ENCODE measurements around the gene PARP11. TPM values are rescaled to one million over a fixed set of nuclear protein-coding genes. Genes with fewer than 3 reads are reported as not detected.

PARP11 gene
- total and polyA plus RNA-seq, 11 donors = 1.5 to 10.5 (median 5.1) TPM

- intact Hi-C loops (cut with DNase I) = no loop called here
These were observed 25.6 kb upstream of the PARP11 start for GRCh38 chr12:3898756-3899155.

GRCh38 chr12:3897371-3897971 lies 24.3 kb upstream of the PARP11 start:
- H3K4me3 ChIP-seq = no peak overlapping the region
- peaks cover 0 to 41% (median 0%) of the 10 kb centered on the region in 12 donors for H3K4me1 ChIP-seq
- DNase-seq = no peak
- no peak for ATAC-seq
- H3K36me3 ChIP-seq = no peaks in the 10 kb centered on the region
- 77 to 93% (median 81%) methylated on average over 7 of the region's 7 CpGs for WGBS, 4 donors
- peak overlapping the region in 5 of 12 donors; percentile 30 to 91 (median 39) for H3K27ac ChIP-seq
- no peaks in the 10 kb centered on the region for H3K9me3 ChIP-seq
- H3K27me3 ChIP-seq = peaks cover 0 to 20% (median 0%) of the 10 kb centered on the region in 9 donors
- intact Hi-C loops (cut with DNase I) = no loop called here
- TF ChIP-seq CTCF (IDR thresholded peaks at IDR 0.05) = no peak
- TF ChIP-seq POLR2A (IDR thresholded peaks at IDR 0.05) = no peak

More at GRCh38 chr12:3898756-3899155, 25.6 kb upstream of the PARP11 start:
- DNase-seq = no peak
- H3K36me3 ChIP-seq = no peaks in the 10 kb centered on the region
- peaks cover 0 to 20% (median 0%) of the 10 kb centered on the region in 9 donors for H3K27me3 ChIP-seq
- no peak for TF ChIP-seq CTCF (IDR thresholded peaks at IDR 0.05)
- TF ChIP-seq POLR2A (IDR thresholded peaks at IDR 0.05) = no peak
- H3K4me1 ChIP-seq = peaks cover 0 to 38% (median 0%) of the 10 kb centered on the region in 12 donors
- H3K9me3 ChIP-seq = no peaks in the 10 kb centered on the region
- H3K4me3 ChIP-seq = no peak overlapping the region
- no peak for ATAC-seq
- WGBS, 4 donors = 75 to 84% (median 79%) methylated on average over 3 of the region's 3 CpGs
- peak overlapping the region in 1 of 12 donors; percentile 91 for H3K27ac ChIP-seq

- H3K27ac ChIP-seq = peak overlapping the region in 4 of 12 donors; percentile 30 to 91 (median 46)
- WGBS, 4 donors = 50 to 66% (median 57%) methylated on average over 2 of the region's 2 CpGs
- ATAC-seq (peak in 3 of 4 donors; percentile 57 to 82 (median 76)), DNase-seq (peak in 2 of 5 donors; percentile 20 to 35)
- H3K4me3 ChIP-seq = no peak overlapping the region
- TF ChIP-seq CTCF (IDR thresholded peaks at IDR 0.05) (no peak), POLR2A (IDR thresholded peaks at IDR 0.05) (no peak)
- intact Hi-C loops (cut with DNase I) = no loop called here
- peaks cover 0 to 42% (median 0%) of the 10 kb centered on the region in 12 donors for H3K4me1 ChIP-seq
- H3K27me3 ChIP-seq = peaks cover 0 to 20% (median 0%) of the 10 kb centered on the region in 9 donors
- no peaks in the 10 kb centered on the region for H3K9me3 ChIP-seq
- no peaks in the 10 kb centered on the region for H3K36me3 ChIP-seq
These were observed 23.7 kb upstream of the PARP11 start for GRCh38 chr12:3896801-3897351.

- H3K9me3 ChIP-seq = no peaks in the 10 kb centered on the region
- H3K4me1 ChIP-seq = peaks cover 0 to 42% (median 0%) of the 10 kb centered on the region in 12 donors
- peaks cover 0 to 20% (median 0%) of the 10 kb centered on the region in 9 donors for H3K27me3 ChIP-seq
- peak overlapping the region in 4 of 12 donors; percentile 17 to 91 (median 29) for H3K27ac ChIP-seq
- no peaks in the 10 kb centered on the region for H3K36me3 ChIP-seq
- TF ChIP-seq POLR2A (IDR thresholded peaks at IDR 0.05) (no peak), CTCF (IDR thresholded peaks at IDR 0.05) (no peak)
- H3K4me3 ChIP-seq = no peak overlapping the region
- intact Hi-C loops (cut with DNase I) = no loop called here
- 70 to 74% (median 71%) methylated on average over 2 of the region's 2 CpGs for WGBS, 4 donors
- ATAC-seq = no peak
- no peak for DNase-seq
These were observed 23.2 kb upstream of the PARP11 start for GRCh38 chr12:3896356-3896755.
